Measurements from ENCODE around the gene ZMIZ1. TPM values are rescaled to one million over a fixed set of nuclear protein-coding genes. Genes with fewer than 3 reads are reported as not detected.

Gene ZMIZ1
- polyA plus RNA-seq, 2 of the 4 experiments (the other 2 are of a cell fraction), result 8.1 to 30.3 TPM

DNA sequence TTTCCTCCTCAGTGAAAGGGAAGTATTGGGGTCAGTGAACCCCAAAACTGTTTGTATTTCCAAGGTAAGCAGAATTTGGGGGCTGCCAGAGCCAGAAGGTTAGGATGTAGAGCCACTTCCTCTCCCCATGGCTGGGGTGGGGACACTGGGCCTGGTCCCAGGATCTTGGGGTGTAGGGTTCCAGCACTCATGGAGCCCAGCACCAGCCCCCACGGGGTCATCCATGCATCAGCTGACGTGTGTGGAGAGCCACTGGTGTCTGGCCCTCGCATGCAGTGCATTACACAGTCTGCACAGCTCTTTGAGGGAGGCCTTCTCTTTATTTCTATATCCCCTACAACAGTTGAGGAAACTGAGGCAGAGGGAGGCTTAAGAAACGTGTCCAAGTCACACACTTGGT is 91.4 kb downstream of the ZMIZ1 start:
- TF ChIP-seq TP53 (CRISPR knock-in tag; IDR thresholded peaks at IDR 0.05), result no peak
- TF ChIP-seq, protein P1, sequence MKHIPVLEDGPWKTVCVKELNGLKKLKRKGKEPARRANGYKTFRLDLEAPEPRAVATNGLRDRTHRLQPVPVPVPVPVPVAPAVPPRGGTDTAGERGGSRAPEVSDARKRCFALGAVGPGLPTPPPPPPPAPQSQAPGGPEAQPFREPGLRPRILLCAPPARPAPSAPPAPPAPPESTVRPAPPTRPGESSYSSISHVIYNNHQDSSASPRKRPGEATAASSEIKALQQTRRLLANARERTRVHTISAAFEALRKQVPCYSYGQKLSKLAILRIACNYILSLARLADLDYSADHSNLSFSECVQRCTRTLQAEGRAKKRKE (CRISPR knock-in tag; IDR thresholded peaks at IDR 0.05; ENCODE audit: low read depth), result no peak
- H3K27ac ChIP-seq, result peak overlapping the region; percentile 98 to 99; a peak in 5 of 6 replicates
- H3K4me1 ChIP-seq, result peaks cover 100% of the 10 kb centered on the region
- WGBS (ENCODE audit: missing lambda C conversion rate), result 79% methylated on average over 3 of the region's 4 CpGs
- ChIA-PET CTCF (interaction anchor here (1.2 to 13.3 kb wide), 3 partner anchors 17 to 35 kb away, joined by 3 to 154 read pairs (median 3); no protein-coding TSS in a partner anchor), POLR2A (no interaction called here)
- H3K4me3 ChIP-seq, result no peak overlapping the region
- no peak for ATAC-seq
- FAIRE-seq, result no peak
- no peak for DNase-seq (ENCODE audit: low read depth in 1 of 2, low spot score in 1 of 2)
- H3K4me2 ChIP-seq, result no peak overlapping the region
- H3K9me3 ChIP-seq, result no peaks in the 10 kb centered on the region

- FAIRE-seq, result no peak
- TF ChIP-seq HES2 (IDR thresholded peaks at IDR 0.05) (no peak), NPAS2 (CRISPR knock-in tag; IDR thresholded peaks at IDR 0.05; ENCODE audit: borderline replicate concordance) (no peak), KDM1A (IDR thresholded peaks at IDR 0.05; ENCODE audit: low read depth) (no peak), NR3C1 (IDR thresholded peaks at IDR 0.05) (no peak), BHLHE40 (IDR thresholded peaks at IDR 0.05; ENCODE audit: low read depth, low read length) (no peak), HOXB5 (CRISPR knock-in tag; IDR thresholded peaks at IDR 0.05) (no peak), SREBF2 (IDR thresholded peaks at IDR 0.05) (no peak), RAD21 (conservative IDR thresholded peaks at IDR 0.05 in 1 of 2, IDR thresholded peaks at IDR 0.05 in 1 of 2) (no peak), RNF2 (IDR thresholded peaks at IDR 0.05; ENCODE audit: borderline replicate concordance, low read depth) (no peak), PBX3 (IDR thresholded peaks at IDR 0.05) (no peak), RFX5 (IDR thresholded peaks at IDR 0.05) (no peak), E2F6 (IDR thresholded peaks at IDR 0.05; ENCODE audit: borderline replicate concordance, low read depth) (no peak), EHF (CRISPR knock-in tag; IDR thresholded peaks at IDR 0.05) (no peak), ZSCAN20 (CRISPR knock-in tag; IDR thresholded peaks at IDR 0.05) (no peak), NFE2L2 (conservative IDR thresholded peaks at IDR 0.05; ENCODE audit: low read length) (no peak), ELK1 (IDR thresholded peaks at IDR 0.05; ENCODE audit: low read depth, low read length) (no peak), USF2 (IDR thresholded peaks at IDR 0.05) (no peak)
- 53% methylated on average over 5 of the region's 5 CpGs for WGBS (ENCODE audit: missing lambda C conversion rate)
- POLR2A ChIA-PET, result no interaction called here
- DNase-seq (ENCODE audit: low read depth in 1 of 2, low spot score in 1 of 2), result no peak
- peak overlapping the region; percentile 54 for H3K4me2 ChIP-seq
- no peak for ATAC-seq
- H3K4me3 ChIP-seq, result no peak overlapping the region
- peak overlapping the region; percentile 98 to 99; a peak in 5 of 6 replicates for H3K27ac ChIP-seq
- no peaks in the 10 kb centered on the region for H3K9me3 ChIP-seq
- CTCF ChIA-PET, result interaction anchor here (0.6 to 13.3 kb wide), 2 partner anchors 34 to 554 kb away, joined by 3 to 154 read pairs; no protein-coding TSS in a partner anchor
- H3K4me1 ChIP-seq, result peaks cover 97% of the 10 kb centered on the region
Observed at GRCh38 chr10:79161557-79161956, 92.8 kb downstream of the ZMIZ1 start.
